Body of pancreas (tissue), 4 donors: ENCODE measurements around the gene LAT.

Source experiments
- POLR2A ChIP-seq, 3 donors: fragments of 450-650 bp; IDR thresholded peaks; one replicate each; pipeline ENCODE4 v1.6.1; 2016; ENCODE audit warnings: antibody characterized with exemption in 3 of 3, mild to moderate bottlenecking in 2 of 3
- TF ChIP-seq, protein P1 (sequence below), 7 experiments: fragments of 450-650 bp in 4 of 7; fragments of 200-600 bp in 3 of 7; sonication (generic) in 3 of 7; IDR thresholded peaks; one replicate each; pipeline ENCODE4 v1.5.1; 2016 to 2019; ENCODE audit warnings: antibody characterized with exemption in 7 of 7

DNA sequence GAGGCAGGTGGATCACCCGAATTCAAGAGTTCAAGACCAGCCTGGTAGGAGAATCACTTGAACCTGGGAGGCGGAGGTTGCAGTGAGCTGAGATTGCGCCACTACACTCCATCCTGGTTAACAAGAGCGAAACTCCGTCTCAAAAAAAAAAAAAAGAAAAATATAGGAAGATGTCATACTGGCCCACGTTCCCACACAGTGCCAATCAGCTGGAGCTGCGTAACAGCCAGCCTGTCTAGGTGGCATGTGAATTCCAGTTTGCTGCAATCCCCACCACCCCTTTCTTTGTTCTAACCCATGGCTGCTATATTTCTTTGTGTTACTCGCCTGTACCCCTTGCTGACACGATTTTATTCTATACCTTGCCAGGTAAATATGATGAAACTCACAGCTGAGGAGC is 26.6 kb upstream of the LAT start:
- TF ChIP-seq, protein P1, sequence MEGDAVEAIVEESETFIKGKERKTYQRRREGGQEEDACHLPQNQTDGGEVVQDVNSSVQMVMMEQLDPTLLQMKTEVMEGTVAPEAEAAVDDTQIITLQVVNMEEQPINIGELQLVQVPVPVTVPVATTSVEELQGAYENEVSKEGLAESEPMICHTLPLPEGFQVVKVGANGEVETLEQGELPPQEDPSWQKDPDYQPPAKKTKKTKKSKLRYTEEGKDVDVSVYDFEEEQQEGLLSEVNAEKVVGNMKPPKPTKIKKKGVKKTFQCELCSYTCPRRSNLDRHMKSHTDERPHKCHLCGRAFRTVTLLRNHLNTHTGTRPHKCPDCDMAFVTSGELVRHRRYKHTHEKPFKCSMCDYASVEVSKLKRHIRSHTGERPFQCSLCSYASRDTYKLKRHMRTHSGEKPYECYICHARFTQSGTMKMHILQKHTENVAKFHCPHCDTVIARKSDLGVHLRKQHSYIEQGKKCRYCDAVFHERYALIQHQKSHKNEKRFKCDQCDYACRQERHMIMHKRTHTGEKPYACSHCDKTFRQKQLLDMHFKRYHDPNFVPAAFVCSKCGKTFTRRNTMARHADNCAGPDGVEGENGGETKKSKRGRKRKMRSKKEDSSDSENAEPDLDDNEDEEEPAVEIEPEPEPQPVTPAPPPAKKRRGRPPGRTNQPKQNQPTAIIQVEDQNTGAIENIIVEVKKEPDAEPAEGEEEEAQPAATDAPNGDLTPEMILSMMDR (IDR thresholded peaks at IDR 0.05): no peak
- no peak for TF ChIP-seq POLR2A (IDR thresholded peaks at IDR 0.05)
